Putamen (tissue), 1 donor: ENCODE data around the gene SIK2.

ENCODE experiments used
- DNase-seq: peaks from one replicate; pipeline ENCODE4 v3.0.0-alpha.2; 2016; ENCODE audit warnings: low spot score

The SIK2 gene

DNA sequence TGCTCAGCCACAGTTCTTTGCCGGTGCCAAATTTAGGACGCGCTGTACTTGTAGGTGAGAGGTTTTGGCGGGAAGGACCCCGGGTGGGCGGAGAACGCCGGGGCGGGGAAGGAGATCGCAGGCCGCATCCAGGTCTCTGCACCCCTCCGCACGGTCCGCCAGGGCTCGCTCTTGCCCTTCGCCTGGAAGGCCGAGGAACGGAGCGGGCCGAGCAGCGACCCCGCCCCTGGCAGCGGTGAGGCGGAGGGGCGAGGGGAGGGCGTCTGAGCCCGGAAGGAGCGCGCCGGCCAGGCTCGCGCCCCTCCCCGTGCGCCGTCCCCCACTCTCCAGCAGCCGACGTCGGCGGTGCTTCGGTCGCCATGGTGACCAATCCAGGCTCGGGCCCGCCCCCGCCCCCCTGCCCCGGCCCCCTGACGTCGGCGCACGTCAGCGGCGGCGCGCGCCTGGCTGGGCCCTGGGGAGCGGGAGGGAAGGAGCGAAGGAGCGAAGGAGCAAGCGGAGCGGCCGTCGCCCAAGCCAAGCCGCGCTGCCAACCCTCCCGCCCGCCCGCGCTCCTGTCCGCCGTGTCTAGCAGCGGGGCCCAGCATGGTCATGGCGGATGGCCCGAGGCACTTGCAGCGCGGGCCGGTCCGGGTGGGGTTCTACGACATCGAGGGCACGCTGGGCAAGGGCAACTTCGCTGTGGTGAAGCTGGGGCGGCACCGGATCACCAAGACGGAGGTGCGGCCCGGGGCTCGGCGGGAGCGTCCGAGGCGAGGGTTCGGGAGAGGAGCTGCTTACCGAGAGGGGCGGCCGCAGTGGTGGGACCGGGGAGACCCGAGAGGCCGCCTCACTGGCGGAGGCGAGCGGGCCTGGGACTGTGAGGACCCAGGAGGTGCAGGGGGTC is at the start of gene SIK2:
TSS of gene SIK2 (plus strand) at position 471 of the 886 bp plus-strand sequence. CDS start at position 586, 115 bp downstream.
- DNase-seq, result peak; percentile 97

DNA sequence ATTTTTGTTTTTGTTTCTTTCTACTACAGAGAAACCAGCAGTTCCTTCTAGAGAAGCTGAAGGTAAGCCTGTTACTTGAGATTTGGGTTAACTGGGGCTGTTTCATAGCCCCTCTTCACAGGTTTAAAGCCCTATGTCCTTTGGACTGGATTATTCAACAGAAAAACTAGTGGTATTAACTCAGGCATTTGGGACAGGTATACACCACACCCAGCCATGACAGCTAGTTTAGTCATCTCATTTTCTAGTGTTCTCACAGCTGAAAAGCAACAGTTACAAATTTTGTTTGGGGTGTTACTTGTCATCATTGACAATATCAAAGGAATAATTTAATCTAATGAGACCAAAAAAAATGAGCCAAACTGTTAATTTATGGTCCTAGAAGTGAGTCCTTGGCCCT is 47.7 kb upstream of the SIK2 start:
- DNase-seq, result no peak

- DNase-seq, result no peak
These were observed 47.0 kb upstream of the SIK2 start for GRCh38 chr11:111555255-111555654.

- DNase-seq, result no peak
These were observed 44.7 kb upstream of the SIK2 start for GRCh38 chr11:111557425-111558111.

- no peak for DNase-seq
These were observed 42.3 kb upstream of the SIK2 start for GRCh38 chr11:111559800-111560464.

- DNase-seq, result no peak
These were observed 41.4 kb upstream of the SIK2 start for GRCh38 chr11:111560800-111561199.

GRCh38 chr11:111561306-111561705 is 40.9 kb upstream of the SIK2 start:
- DNase-seq, result no peak

DNA sequence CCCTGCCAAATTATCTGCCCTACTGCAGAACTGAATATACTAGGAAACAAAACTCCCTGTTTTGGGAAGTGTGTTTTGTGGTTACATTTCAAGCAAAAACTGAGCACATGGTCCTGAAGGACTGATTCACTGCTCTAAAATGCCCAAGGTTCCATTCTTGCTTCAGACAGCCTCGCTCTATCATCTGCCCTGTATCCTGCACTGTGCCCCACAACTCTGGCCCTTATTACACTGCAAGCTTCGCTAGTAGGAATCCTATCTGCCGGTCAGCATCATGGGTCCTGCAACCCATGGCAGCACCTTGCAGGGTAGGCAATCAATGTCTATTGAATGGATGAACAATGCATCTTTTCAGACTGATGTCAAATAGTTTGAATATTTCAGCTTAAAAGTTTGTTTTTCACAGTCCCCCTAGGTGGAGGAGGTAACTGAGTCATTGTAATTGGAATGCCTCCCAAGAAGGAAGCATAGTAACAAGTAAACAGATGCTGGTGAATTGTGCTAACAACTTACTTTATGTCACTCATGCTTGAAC is 40.4 kb upstream of the SIK2 start:
- no peak for DNase-seq

DNA sequence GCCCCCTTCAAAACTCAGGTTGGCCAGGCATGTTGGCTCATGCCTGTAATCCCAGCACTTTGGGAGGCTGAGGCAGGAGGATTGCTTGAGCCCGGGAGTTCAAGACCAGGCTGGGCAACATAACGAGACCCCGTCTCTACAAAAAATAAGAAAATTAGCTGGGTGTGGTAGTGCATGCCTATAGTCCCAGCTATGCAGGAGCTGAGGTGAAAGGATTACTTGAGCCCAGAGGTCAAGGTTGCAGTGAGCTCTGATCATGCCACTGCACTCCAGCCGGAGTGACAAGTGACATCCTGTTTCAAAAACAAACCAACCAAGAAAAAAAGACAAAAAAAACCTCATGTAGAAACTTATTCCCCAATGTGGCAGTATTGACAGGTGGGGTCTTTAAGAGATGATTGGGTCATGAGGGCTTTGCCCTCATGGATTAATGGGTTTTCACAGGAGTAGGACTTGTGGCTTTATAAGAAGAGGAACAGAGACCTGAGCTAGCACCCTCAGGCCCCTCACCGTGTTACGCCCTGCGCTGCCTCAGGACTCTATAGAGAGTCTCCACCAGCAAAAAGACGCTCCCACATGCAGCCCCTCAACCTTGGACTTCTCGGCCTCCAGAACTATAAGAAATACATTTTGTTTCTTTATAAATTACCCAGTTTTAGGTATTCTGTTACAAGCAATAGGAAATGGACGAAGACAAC is 39.4 kb upstream of the SIK2 start:
- no peak for DNase-seq

- peak; percentile 71 for DNase-seq
These were observed 37.0 kb upstream of the SIK2 start for GRCh38 chr11:111565114-111565720.

GRCh38 chr11:111566324-111566723 is 35.9 kb upstream of the SIK2 start:
- DNase-seq, result no peak

- DNase-seq, result no peak
These were observed 32.8 kb upstream of the SIK2 start for GRCh38 chr11:111569476-111569875.

DNA sequence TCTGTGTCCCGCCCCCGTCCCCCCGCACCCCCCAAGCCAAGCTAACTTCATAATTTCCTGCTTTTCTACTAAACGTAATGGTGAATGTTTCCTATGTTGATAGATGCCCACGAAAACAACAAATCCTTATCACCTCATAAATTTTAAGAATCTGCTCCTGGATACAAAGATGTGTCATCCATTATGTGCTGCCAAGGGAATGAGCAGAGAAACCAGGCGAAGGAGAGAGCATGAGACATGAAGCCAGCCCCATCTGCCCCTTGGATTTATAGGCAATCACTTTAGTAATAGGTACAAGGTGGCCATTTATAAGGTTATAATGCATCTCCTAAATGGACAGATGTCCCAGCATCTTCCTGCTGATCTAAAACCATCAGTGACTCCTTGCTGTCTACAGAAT is 31.5 kb upstream of the SIK2 start:
- no peak for DNase-seq

DNA sequence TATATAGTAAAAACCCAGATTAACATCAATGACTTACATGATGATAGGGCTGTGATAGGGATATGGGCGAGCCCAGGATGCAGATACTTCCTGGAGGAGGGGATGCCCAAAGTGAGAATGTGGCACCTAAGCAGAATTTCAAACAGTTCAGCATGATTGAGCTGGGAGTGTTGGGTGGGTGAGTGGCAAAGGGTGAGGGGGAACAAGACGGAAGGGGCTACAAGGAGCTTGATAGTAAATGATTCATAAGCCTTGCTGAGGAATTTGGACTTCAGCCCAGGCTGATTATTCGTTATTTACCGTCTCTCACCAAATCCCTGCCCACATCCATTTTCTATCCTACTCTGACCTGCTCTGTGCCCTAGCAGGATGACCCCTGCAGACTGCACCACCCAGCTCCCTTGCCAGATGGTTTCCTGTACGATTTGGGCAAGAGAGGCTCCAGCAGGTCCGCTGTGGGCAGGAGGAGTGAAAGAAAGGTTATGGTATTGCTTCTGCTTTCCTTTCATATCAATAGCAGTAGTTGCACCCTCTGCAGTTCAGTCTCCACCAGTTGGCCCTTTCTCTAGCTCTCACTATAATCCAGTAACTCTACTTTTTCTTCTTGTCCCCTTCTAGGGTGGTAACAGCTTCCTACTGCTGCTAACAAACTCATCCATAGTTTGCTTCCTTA is 30.3 kb upstream of the SIK2 start:
- no peak for DNase-seq

DNA sequence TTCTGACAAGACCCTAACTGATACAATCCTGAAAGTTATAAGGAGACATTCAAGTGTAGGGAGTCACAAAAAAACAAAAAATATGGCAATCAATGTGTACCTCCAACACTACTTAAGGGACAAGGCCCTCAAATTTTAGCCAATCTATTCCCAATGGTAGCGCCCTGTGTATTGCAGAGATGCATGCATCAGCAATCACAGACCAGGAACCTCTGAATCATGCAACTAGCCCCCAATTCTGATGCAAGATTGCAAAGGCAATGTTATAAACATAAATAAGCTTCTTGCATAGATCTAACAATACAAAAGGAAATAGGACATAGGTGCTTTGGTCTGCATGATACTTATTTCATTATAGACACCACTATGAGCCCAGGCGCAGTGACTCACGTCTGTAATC is 29.7 kb upstream of the SIK2 start:
- DNase-seq, result no peak

DNA sequence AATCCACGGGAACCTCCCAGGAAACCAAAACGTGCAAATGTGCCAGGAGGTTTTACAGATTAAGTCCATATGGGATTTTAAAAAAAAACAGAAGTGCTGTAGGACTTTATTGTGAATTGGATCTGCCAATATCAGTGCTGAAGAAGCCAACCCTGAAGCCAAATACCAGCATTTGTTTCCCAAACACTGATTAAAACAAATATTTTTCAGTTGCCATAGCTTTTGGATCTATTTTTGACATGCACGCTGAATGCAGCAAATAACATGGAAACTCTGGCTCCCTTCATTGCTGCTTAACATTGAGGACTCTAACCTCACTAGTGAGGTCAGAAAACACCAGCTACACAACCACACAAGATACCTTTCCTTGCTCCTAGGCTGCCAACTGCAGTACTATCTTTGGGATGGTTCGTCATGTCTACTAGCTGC is 28.4 kb upstream of the SIK2 start:
- no peak for DNase-seq

GRCh38 chr11:111574373-111575225 is 27.6 kb upstream of the SIK2 start:
- DNase-seq, result no peak

DNA sequence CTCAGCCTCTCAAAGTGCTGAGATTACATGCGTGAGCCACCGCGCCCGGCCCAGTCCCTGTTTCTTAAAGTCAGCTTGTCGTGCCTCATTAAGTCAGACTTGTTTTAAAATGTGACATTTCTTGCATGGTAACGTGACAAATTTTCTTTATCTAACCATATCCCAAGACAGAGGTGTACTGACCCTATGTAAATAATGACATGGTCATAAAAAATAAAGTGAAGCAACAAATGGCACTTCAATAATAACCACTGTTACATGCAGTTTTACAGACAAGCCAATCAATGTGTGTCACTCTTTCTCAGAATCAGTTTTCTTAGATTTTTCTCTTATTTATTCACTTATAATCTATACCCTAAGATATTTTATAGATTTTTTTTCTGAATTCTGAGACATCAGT is 26.5 kb upstream of the SIK2 start:
- no peak for DNase-seq

- no peak for DNase-seq
These were observed 24.4 kb upstream of the SIK2 start for GRCh38 chr11:111577821-111578220.

- no peak for DNase-seq
These were observed 20.9 kb upstream of the SIK2 start for GRCh38 chr11:111581341-111581740.
